GM12865 (cell line): ENCODE measurements around the gene RPE65.
"Not testable (repeated sequence)": the region's sequence is repeated elsewhere in the genome, so short reads cannot be mapped to it uniquely, and the experiment has no call there.

Experiments used
- DNase-seq: peaks from one replicate; pipeline ENCODE4 v3.0.0; 2010; ENCODE audit warnings: low read depth
- H3K4me3 ChIP-seq: 2 replicates; pipeline ENCODE4 v1.5.1; 2011; ENCODE audit warnings: mild to moderate bottlenecking, low read depth, low read length, control low read depth
- CTCF ChIP-seq: IDR thresholded peaks from 2 replicates; pipeline ENCODE4 v1.5.1; 2011; ENCODE audit warnings: low read length, control low read depth, low read depth, inconsistent platforms; ENCODE audit not compliant: insufficient read depth; ENCODE audit errors: missing control alignments

The RPE65 gene

DNA sequence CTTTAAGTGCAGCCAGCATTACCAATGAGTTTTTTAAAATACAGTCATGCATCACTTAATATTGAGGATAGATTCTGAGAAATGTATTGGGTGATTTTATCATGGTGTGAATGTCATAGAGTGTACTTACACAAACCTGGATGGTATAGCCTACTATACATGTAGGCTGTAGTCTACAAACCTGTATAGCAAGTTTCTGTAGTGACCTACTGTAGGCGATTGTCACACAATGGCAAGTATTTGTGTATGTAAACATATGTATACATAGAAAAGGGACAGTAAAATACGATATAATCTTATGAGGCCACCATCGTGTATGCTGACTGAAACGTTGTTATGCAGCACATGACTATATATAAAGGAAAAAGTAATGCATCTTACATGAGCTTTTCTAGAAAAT lies 48.2 kb downstream of the RPE65 start:
- TF ChIP-seq CTCF, result no peak
- no peak overlapping the region for H3K4me3 ChIP-seq
- DNase-seq, result no peak

GRCh38 chr1:68395575-68395974 lies 54.2 kb downstream of the RPE65 start:
- not testable (repeated sequence) for DNase-seq, H3K4me3 ChIP-seq

- not testable (repeated sequence) for H3K4me3 ChIP-seq, DNase-seq
Measured at GRCh38 chr1:68392474-68392873, 57.3 kb downstream of the RPE65 start.

DNA sequence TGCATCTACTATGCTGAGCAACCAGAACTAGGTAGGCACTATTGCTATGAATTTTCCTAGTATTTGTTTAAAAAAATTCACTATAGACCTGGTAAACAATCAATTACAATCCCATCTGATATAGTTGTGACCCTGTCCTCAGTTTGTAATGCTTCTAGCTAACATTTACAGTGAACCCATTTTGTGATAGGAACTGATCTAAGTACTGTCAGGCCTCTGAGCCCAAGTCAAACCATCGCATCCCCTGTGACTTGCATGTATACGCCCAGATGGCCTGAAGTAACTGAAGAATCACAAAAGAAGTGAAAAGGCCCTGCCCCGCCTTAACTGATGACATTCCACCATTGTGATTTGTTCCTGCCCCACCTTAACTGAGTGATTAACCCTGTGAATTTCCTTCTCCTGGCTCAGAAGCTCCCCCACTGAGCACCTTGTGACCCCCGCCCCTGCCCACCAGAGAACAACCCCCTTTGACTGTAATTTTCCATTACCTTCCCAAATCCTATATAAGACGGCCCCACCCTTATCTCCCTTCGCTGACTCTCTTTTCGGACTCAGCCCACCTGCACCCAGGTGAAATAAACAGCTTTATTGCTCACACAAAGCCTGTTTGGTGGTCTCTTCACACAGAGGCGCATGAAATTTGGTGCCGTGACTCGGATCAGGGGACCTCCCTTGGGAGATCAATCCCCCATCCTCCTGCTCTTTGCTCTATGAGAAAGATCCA lies 63.8 kb downstream of the RPE65 start:
- H3K4me3 ChIP-seq, result not testable (repeated sequence)

DNA sequence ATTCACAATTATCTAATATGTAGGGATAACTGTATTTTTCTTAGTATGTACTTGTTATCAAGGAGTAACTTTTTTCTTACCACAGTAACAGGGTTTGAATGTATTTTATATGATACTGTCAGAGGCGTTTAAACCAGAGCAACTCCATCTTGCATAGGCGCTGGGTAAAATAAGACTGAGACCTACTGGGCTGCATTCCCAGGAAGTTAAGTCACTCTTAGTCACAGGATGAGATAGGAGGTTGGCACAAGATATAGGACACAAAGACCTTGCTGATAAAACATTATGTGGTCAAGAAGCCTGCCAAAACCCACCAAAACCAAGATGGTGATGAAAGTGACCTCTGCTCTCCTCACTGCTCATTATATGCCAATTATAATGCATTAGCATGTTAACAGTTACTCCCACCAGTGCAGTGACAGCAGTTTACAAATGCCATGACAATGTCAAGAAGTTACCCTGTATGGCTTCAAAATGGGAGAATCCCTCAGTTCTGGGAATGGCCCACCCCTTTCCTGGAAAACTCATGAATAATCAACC lies 64.8 kb downstream of the RPE65 start:
- DNase-seq, result no peak
- TF ChIP-seq CTCF, result no peak
- H3K4me3 ChIP-seq, result no peak overlapping the region

More for the DNA sequence above, 63.8 kb downstream of the RPE65 start:
- not testable (repeated sequence) for DNase-seq

GRCh38 chr1:68384321-68384813 lies 65.4 kb downstream of the RPE65 start:
- no peak overlapping the region for H3K4me3 ChIP-seq
- DNase-seq, result no peak
- TF ChIP-seq CTCF, result no peak

DNA sequence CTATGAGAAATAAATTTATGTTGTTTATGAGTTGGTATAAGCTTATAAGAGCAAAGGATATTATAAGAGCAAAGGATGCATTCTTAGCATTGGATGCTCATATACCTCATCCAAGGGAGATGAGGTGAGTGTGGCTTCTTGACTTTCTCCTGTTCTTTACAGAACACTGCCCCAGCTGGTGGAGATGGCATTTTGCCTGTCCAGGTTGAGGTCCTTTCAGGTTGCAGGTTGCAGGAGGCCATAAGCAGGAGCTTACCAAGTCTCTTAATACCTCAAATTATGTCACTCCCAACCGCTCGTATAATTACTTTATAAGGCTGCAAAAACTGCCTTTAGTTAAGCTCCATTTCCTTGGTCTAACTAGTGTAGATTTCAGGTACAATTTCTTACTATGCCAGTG lies 66.7 kb downstream of the RPE65 start:
- no peak for TF ChIP-seq CTCF
- no peak overlapping the region for H3K4me3 ChIP-seq
- DNase-seq, result no peak

- no peak overlapping the region for H3K4me3 ChIP-seq
- no peak for DNase-seq
- no peak for TF ChIP-seq CTCF
Measured at GRCh38 chr1:68379085-68379478, 70.7 kb downstream of the RPE65 start.
